ENCODE results near the gene QRICH2. TPM values are rescaled to one million over a fixed set of nuclear protein-coding genes. Genes with fewer than 3 reads are reported as not detected.
"Not testable (repeated sequence)": the region's sequence is repeated elsewhere in the genome, so short reads cannot be mapped to it uniquely, and the experiment has no call there.

The QRICH2 gene, protein sequence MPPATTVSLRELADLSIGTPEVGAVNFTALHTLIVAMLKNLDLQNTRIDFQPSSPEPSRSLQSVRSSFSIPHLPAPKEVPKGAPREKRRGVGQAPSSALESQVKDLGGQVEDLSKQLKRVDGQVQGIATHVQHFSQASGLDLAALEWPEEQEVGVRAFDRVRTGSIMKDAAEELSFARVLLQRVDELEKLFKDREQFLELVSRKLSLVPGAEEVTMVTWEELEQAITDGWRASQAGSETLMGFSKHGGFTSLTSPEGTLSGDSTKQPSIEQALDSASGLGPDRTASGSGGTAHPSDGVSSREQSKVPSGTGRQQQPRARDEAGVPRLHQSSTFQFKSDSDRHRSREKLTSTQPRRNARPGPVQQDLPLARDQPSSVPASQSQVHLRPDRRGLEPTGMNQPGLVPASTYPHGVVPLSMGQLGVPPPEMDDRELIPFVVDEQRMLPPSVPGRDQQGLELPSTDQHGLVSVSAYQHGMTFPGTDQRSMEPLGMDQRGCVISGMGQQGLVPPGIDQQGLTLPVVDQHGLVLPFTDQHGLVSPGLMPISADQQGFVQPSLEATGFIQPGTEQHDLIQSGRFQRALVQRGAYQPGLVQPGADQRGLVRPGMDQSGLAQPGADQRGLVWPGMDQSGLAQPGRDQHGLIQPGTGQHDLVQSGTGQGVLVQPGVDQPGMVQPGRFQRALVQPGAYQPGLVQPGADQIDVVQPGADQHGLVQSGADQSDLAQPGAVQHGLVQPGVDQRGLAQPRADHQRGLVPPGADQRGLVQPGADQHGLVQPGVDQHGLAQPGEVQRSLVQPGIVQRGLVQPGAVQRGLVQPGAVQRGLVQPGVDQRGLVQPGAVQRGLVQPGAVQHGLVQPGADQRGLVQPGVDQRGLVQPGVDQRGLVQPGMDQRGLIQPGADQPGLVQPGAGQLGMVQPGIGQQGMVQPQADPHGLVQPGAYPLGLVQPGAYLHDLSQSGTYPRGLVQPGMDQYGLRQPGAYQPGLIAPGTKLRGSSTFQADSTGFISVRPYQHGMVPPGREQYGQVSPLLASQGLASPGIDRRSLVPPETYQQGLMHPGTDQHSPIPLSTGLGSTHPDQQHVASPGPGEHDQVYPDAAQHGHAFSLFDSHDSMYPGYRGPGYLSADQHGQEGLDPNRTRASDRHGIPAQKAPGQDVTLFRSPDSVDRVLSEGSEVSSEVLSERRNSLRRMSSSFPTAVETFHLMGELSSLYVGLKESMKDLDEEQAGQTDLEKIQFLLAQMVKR (N-terminal part only)
- 1 to 10 TPM; 1.4 to 1.9 TPM for total RNA-seq

GRCh38 chr17:76307966-76308338, at the start of gene QRICH2:
Gene QRICH2, minus strand, starts transcription at chr17:76308276. Its CDS starts 278 bp downstream, at chr17:76307998.
- Mint-ChIP-seq H3K27me3 (no peaks in the 10 kb centered on the region), H3K9me3 (no peaks in the 10 kb centered on the region), H3K4me1 (peaks cover 1% of the 10 kb centered on the region), H3K27ac (no peak within 1 kb of the TSS), H3K36me3 (ENCODE audit: low read depth) (peaks cover 19% of the 10 kb centered on the region), H3K4me3 (no peak within 1 kb of the TSS)
- ChIA-PET CTCF (interaction anchor here (2.4 kb wide), 1 partner anchor 90 kb away, joined by 9 read pairs; no protein-coding TSS in a partner anchor), POLR2A (no interaction called here)
- DNase-seq, result no peak

GRCh38 chr17:76357597-76358158, 49.6 kb upstream of the QRICH2 start:
- H3K9me3 Mint-ChIP-seq, result no peaks in the 10 kb centered on the region

DNA sequence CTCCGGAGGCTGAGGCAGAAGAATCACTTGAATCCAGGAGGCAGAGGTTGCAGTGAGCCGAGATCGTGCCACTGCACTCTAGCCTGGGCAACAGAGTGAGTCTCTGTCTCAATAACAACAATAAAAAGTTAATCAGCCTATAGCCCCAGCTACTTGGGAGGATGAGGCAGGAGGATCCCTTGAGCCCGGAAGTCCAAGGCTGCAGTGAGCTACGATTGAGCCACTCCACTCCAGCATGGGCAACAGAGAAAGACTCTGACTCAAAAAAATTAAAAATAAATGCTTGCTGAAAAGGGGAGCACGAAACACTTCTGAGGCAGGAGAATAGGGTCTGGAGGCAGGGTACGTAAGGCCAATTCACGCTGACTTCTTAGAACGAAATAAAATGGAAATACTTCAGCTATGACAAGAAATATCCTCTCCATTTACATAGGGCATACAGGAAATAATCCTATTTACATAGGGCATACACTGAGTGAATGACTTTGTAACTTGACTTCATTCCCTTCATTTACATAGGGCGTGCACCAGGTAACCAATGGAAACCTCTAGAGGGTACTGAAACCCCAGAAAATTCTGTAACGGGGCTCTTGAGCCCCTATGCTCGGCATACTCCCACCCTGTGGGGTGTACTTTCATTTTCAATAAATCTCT, 48.9 kb upstream of the QRICH2 start:
- ChIA-PET CTCF (no interaction called here), POLR2A (interaction anchor here (1.8 kb wide), 1 partner anchor 28 kb away, joined by 8 read pairs; the partner anchor contains the start of gene SPHK1)
- no peak for DNase-seq
- peaks cover 23% of the 10 kb centered on the region for H3K4me1 Mint-ChIP-seq
- no peak overlapping the region for H3K27ac Mint-ChIP-seq
- H3K4me3 Mint-ChIP-seq, result no peak overlapping the region
- H3K36me3 Mint-ChIP-seq (ENCODE audit: low read depth), result peaks cover 2% of the 10 kb centered on the region
- H3K9me3 Mint-ChIP-seq, result no peaks in the 10 kb centered on the region
- H3K27me3 Mint-ChIP-seq, result peaks cover 5% of the 10 kb centered on the region

More at GRCh38 chr17:76357597-76358158, 49.6 kb upstream of the QRICH2 start:
- Mint-ChIP-seq H3K4me3 (no peak overlapping the region), H3K27ac (no peak overlapping the region), H3K27me3 (peaks cover 5% of the 10 kb centered on the region), H3K36me3 (ENCODE audit: low read depth) (peaks cover 2% of the 10 kb centered on the region), H3K4me1 (peaks cover 18% of the 10 kb centered on the region)
- DNase-seq, result no peak
- ChIA-PET CTCF (interaction anchor here (1.0 kb wide), 1 partner anchor 40 kb away, joined by 4 read pairs; no protein-coding TSS in a partner anchor), POLR2A (interaction anchor here (1.8 kb wide), 1 partner anchor 27 kb away, joined by 8 read pairs; the partner anchor contains the start of gene SPHK1)

- Mint-ChIP-seq H3K9me3 (no peaks in the 10 kb centered on the region), H3K4me1 (peaks cover 30% of the 10 kb centered on the region), H3K4me3 (peak overlapping the region; percentile 94), H3K36me3 (ENCODE audit: low read depth) (peaks cover 2% of the 10 kb centered on the region), H3K27me3 (no peaks in the 10 kb centered on the region), H3K27ac (peak overlapping the region; percentile 47)
- no peak for DNase-seq
- ChIA-PET POLR2A (interaction anchor here (0.8 to 4.9 kb wide), 6 partner anchors 21 to 576 kb away, joined by 3 to 87 read pairs (median 4); partner anchors contain the start of gene SPHK1), CTCF (interaction anchor here (0.6 to 5.8 kb wide), 4 partner anchors 15 to 43 kb away, joined by 5 to 48 read pairs (median 22); partner anchors contain the start of gene SPHK1)
These were observed 46.8 kb upstream of the QRICH2 start for GRCh38 chr17:76354747-76355310.

DNA sequence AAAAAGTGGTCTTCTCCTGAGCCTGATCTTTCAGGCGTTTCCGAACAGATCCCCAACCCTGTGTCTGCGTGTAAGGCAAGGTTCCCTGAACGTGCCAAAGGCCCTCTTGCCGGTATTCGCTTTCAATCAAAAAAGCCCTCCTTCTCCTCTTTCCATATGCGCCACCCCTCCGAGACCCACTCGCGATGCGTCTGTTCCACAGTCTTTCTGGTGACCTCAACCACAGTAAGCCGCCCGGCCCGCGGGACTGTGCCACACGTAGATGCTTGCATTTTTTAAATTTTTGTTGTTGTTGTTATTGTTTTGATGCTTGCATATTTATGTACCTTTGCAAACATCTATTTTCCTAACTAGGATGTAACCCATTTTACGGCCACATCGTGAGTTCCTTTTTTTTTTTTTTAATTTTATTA, 46.2 kb upstream of the QRICH2 start:
- Mint-ChIP-seq H3K4me1 (peaks cover 30% of the 10 kb centered on the region), H3K4me3 (peak overlapping the region; percentile 94), H3K9me3 (no peaks in the 10 kb centered on the region), H3K27me3 (no peaks in the 10 kb centered on the region), H3K27ac (peak overlapping the region; percentile 97), H3K36me3 (ENCODE audit: low read depth) (peaks cover 2% of the 10 kb centered on the region)
- ChIA-PET POLR2A (interaction anchor here (0.9 to 4.9 kb wide), 18 partner anchors 9 to 522 kb away, joined by 3 to 87 read pairs (median 4); partner anchors contain the start of genes SPHK1 and UBE2O), CTCF (interaction anchor here (0.6 to 5.8 kb wide), 8 partner anchors 11 to 478 kb away, joined by 3 to 48 read pairs (median 5); partner anchors contain the start of gene SPHK1)
- DNase-seq, result no peak

GRCh38 chr17:76353599-76354316, 45.7 kb upstream of the QRICH2 start, which contains the start of gene PRPSAP1:
Gene PRPSAP1, minus strand, starts transcription at chr17:76353916. Its CDS starts 213 bp downstream, at chr17:76353703.
- Mint-ChIP-seq H3K27ac (peak within 1 kb of the TSS; percentile 97), H3K4me1 (peaks cover 30% of the 10 kb centered on the region), H3K36me3 (ENCODE audit: low read depth) (peaks cover 2% of the 10 kb centered on the region), H3K9me3 (no peaks in the 10 kb centered on the region), H3K4me3 (peak within 1 kb of the TSS; percentile 94), H3K27me3 (no peaks in the 10 kb centered on the region)
- POLR2A ChIA-PET, result interaction anchor here (0.7 to 4.9 kb wide), 28 partner anchors 8 to 521 kb away, joined by 3 to 87 read pairs (median 4); partner anchors contain the start of genes ACOX1, SPHK1, TEN1 and UBALD2
- DNase-seq, result peak; percentile 84
- CTCF ChIA-PET, result interaction anchor here (0.6 to 5.8 kb wide), 12 partner anchors 12 to 478 kb away, joined by 3 to 48 read pairs (median 4); partner anchors contain the start of gene SPHK1

DNA sequence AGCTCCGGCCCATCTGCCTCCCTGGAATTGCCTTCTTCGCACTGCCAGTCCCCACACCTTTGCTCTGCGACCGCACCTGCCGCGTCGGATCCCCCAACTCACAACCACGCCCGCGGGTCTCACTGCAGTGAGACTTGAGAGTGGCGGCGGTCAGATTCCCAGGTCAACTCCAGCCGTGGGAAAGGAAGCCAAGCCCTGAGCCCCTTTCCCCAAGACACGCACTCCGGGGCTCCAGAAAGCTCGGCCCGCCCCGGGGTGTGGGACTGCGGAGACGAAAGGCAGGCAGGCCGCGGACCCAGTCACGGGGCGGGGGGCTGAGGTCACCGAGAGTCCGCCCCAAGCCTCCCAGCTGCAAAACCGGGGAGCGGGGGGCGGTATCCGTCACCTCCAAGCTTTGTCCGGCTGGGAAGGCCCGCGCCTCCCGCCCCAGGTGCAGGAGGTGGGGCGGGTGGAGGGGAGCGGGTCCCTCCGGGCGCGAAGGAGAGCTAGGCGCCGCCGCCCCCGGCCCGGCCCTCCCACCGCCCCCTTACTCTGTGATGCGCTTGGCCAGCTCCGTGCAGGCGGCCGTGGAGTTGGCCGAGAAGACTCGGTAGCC, 45.0 kb upstream of the QRICH2 start:
- ChIA-PET POLR2A (interaction anchor here (0.6 to 4.9 kb wide), 26 partner anchors 8 to 400 kb away, joined by 3 to 87 read pairs (median 4); partner anchors contain the start of genes ACOX1, SPHK1, TEN1 and UBALD2), CTCF (interaction anchor here (0.8 to 5.8 kb wide), 13 partner anchors 13 to 477 kb away, joined by 3 to 48 read pairs (median 4); partner anchors contain the start of gene SPHK1)
- peak overlapping the region; percentile 94 for H3K4me3 Mint-ChIP-seq
- DNase-seq, result peak; percentile 17
- peaks cover 2% of the 10 kb centered on the region for H3K36me3 Mint-ChIP-seq (ENCODE audit: low read depth)
- peak overlapping the region; percentile 97 for H3K27ac Mint-ChIP-seq
- peaks cover 30% of the 10 kb centered on the region for H3K4me1 Mint-ChIP-seq
- H3K9me3 Mint-ChIP-seq, result no peaks in the 10 kb centered on the region
- H3K27me3 Mint-ChIP-seq, result no peaks in the 10 kb centered on the region

GRCh38 chr17:76351526-76352071, 43.5 kb upstream of the QRICH2 start:
- Mint-ChIP-seq H3K36me3 (ENCODE audit: low read depth) (peaks cover 13% of the 10 kb centered on the region), H3K27me3 (no peaks in the 10 kb centered on the region), H3K9me3 (no peaks in the 10 kb centered on the region), H3K4me3 (peak overlapping the region; percentile 2), H3K27ac (no peak overlapping the region), H3K4me1 (peaks cover 25% of the 10 kb centered on the region)
- CTCF ChIA-PET, result interaction anchor here (0.6 to 5.8 kb wide), 5 partner anchors 20 to 264 kb away, joined by 3 to 48 read pairs (median 7); partner anchors contain the start of gene SPHK1
- no peak for DNase-seq
- POLR2A ChIA-PET, result interaction anchor here (0.6 to 4.9 kb wide), 2 partner anchors 11 to 33 kb away, joined by 3 to 87 read pairs; partner anchors contain the start of gene SPHK1

- no peaks in the 10 kb centered on the region for H3K9me3 Mint-ChIP-seq
- ChIA-PET CTCF (interaction anchor here (5.4 kb wide), 1 partner anchor 47 kb away, joined by 38 read pairs; no protein-coding TSS in a partner anchor), POLR2A (no interaction called here)
- H3K36me3 Mint-ChIP-seq (ENCODE audit: low read depth), result peaks cover 22% of the 10 kb centered on the region
- no peak overlapping the region for H3K27ac Mint-ChIP-seq
- DNase-seq, result no peak
- no peak overlapping the region for H3K4me3 Mint-ChIP-seq
- H3K4me1 Mint-ChIP-seq, result peaks cover 25% of the 10 kb centered on the region
- no peaks in the 10 kb centered on the region for H3K27me3 Mint-ChIP-seq
These were observed 42.4 kb upstream of the QRICH2 start for GRCh38 chr17:76350463-76350862.

- H3K9me3 Mint-ChIP-seq, H3K27me3 Mint-ChIP-seq, CTCF ChIA-PET, H3K27ac Mint-ChIP-seq, POLR2A ChIA-PET, H3K4me3 Mint-ChIP-seq, H3K4me1 Mint-ChIP-seq, DNase-seq: not testable (repeated sequence)
- H3K36me3 Mint-ChIP-seq (ENCODE audit: low read depth), result peaks cover 29% of the 10 kb centered on the region
These were observed 38.9 kb upstream of the QRICH2 start for GRCh38 chr17:76346936-76347335.
